HG02798 (cell line): ENCODE data around the gene ZNF488.

Experiments used
- ATAC-seq: cut with Tn5 transposase; IDR thresholded peaks from one replicate; pipeline ENCODE4 v1.9.1; 2021; ENCODE audit warnings: mild to moderate bottlenecking; ENCODE audit not compliant: unreplicated experiment, poor library complexity

Gene ZNF488

GRCh38 chr10:47334466-47335295 is 49.4 kb downstream of the ZNF488 start:
- no peak for ATAC-seq

GRCh38 chr10:47333532-47333931 is 50.6 kb downstream of the ZNF488 start:
- no peak for ATAC-seq

- no peak for ATAC-seq
Observed at GRCh38 chr10:47332946-47333345, 51.1 kb downstream of the ZNF488 start.

- no peak for ATAC-seq
Observed at GRCh38 chr10:47332371-47332770, 51.7 kb downstream of the ZNF488 start.

GRCh38 chr10:47331954-47332353 is 52.1 kb downstream of the ZNF488 start:
- ATAC-seq = no peak

- ATAC-seq = no peak
Observed at GRCh38 chr10:47331491-47331890, 52.6 kb downstream of the ZNF488 start.

- ATAC-seq = no peak
Observed at GRCh38 chr10:47330804-47331203, 53.3 kb downstream of the ZNF488 start.

- ATAC-seq = no peak
Observed at GRCh38 chr10:47330366-47330765, 53.7 kb downstream of the ZNF488 start.

GRCh38 chr10:47329855-47330254 is 54.2 kb downstream of the ZNF488 start:
- no peak for ATAC-seq

- no peak for ATAC-seq
Observed at GRCh38 chr10:47326927-47327330, 57.2 kb downstream of the ZNF488 start.

GRCh38 chr10:47326306-47326926 is 57.7 kb downstream of the ZNF488 start:
- no peak for ATAC-seq

GRCh38 chr10:47325303-47326291 is 58.5 kb downstream of the ZNF488 start:
- ATAC-seq = no peak

- ATAC-seq = no peak
Observed at GRCh38 chr10:47323636-47324296, 60.3 kb downstream of the ZNF488 start.

- ATAC-seq = no peak
Observed at GRCh38 chr10:47323087-47323486, 61.0 kb downstream of the ZNF488 start.

- ATAC-seq = no peak
Observed at GRCh38 chr10:47322300-47323061, 61.6 kb downstream of the ZNF488 start, which contains the start of gene GDF2. TSS of gene GDF2 (plus strand) at chr10:47322454. CDS start at chr10:47322669, 215 bp downstream.

GRCh38 chr10:47321521-47322195 is 62.4 kb downstream of the ZNF488 start:
- ATAC-seq = no peak

- ATAC-seq = no peak
Observed at GRCh38 chr10:47320812-47321211, 63.3 kb downstream of the ZNF488 start.

GRCh38 chr10:47319784-47320183 is 64.3 kb downstream of the ZNF488 start:
- ATAC-seq = no peak

- no peak for ATAC-seq
Observed at GRCh38 chr10:47318706-47319105, 65.4 kb downstream of the ZNF488 start.
